ENCODE results near the gene LRP11. TPM values are rescaled to one million over a fixed set of nuclear protein-coding genes. Genes with fewer than 3 reads are reported as not detected.

The LRP11 gene
- total and polyA plus RNA-seq, 2 experiments from 2014 or later, result 33.6 to 35.4 TPM

- Histone ChIP-seq H4K20me1 (ENCODE audit: insufficient read depth, poor library complexity, severe bottlenecking) (no peaks in the 10 kb centered on the region), H3K4me2 (no peak overlapping the region), H3K27me3 (no peaks in the 10 kb centered on the region), H3K4me3 (no peak overlapping the region), H2AFZ (no peak overlapping the region), H3K9me3 (ENCODE audit: low read depth) (no peaks in the 10 kb centered on the region), H3K79me2 (no peaks in the 10 kb centered on the region), H3K9me2 (replicated peaks; ENCODE audit: insufficient read depth) (no peaks in the 10 kb centered on the region), H3K27ac (no peak overlapping the region), H3K36me3 (replicated peaks; ENCODE audit: insufficient read depth, low read depth) (no peaks in the 10 kb centered on the region), H3K4me1 (ENCODE audit: insufficient read depth) (no peaks in the 10 kb centered on the region)
- TF ChIP-seq CTCF (IDR thresholded peaks at IDR 0.05; ENCODE audit: poor library complexity) (peak; percentile 97), EZH2 (IDR thresholded peaks at IDR 0.05; ENCODE audit: borderline replicate concordance) (no peak), EZH2phosphoT487 (IDR thresholded peaks at IDR 0.05; ENCODE audit: low read depth, severe bottlenecking, unreplicated experiment) (no peak)
- peak; percentile 68 for DNase-seq (ENCODE audit: low spot score)
- 52% methylated on average over 5 of the region's 5 CpGs for WGBS (ENCODE audit: low lambda C conversion rate, missing lambda C conversion rate)
Measured at GRCh38 chr6:149834513-149835481, 29.4 kb downstream of the LRP11 start.

- no peak for DNase-seq (ENCODE audit: low spot score)
- Histone ChIP-seq H3K9me3 (ENCODE audit: low read depth) (no peaks in the 10 kb centered on the region), H3K27me3 (no peaks in the 10 kb centered on the region), H4K20me1 (ENCODE audit: insufficient read depth, poor library complexity, severe bottlenecking) (no peaks in the 10 kb centered on the region), H3K4me2 (no peak overlapping the region), H3K9me2 (replicated peaks; ENCODE audit: insufficient read depth) (no peaks in the 10 kb centered on the region), H3K27ac (no peak overlapping the region), H2AFZ (no peak overlapping the region), H3K36me3 (replicated peaks; ENCODE audit: insufficient read depth, low read depth) (no peaks in the 10 kb centered on the region), H3K79me2 (no peaks in the 10 kb centered on the region), H3K4me3 (no peak overlapping the region), H3K4me1 (ENCODE audit: insufficient read depth) (no peaks in the 10 kb centered on the region)
- WGBS (ENCODE audit: low lambda C conversion rate, missing lambda C conversion rate), result 94% methylated on average over 3 of the region's 3 CpGs
- no peak for TF ChIP-seq CTCF (IDR thresholded peaks at IDR 0.05; ENCODE audit: poor library complexity)
Measured at GRCh38 chr6:149833651-149834050, 30.5 kb downstream of the LRP11 start.

- Histone ChIP-seq H3K79me2 (no peaks in the 10 kb centered on the region), H3K4me1 (ENCODE audit: insufficient read depth) (no peaks in the 10 kb centered on the region), H3K36me3 (replicated peaks; ENCODE audit: insufficient read depth, low read depth) (no peaks in the 10 kb centered on the region), H2AFZ (no peak overlapping the region), H3K9me2 (replicated peaks; ENCODE audit: insufficient read depth) (no peaks in the 10 kb centered on the region), H3K27ac (no peak overlapping the region), H3K27me3 (no peaks in the 10 kb centered on the region), H3K9me3 (ENCODE audit: low read depth) (no peaks in the 10 kb centered on the region), H4K20me1 (ENCODE audit: insufficient read depth, poor library complexity, severe bottlenecking) (no peaks in the 10 kb centered on the region), H3K4me2 (no peak overlapping the region), H3K4me3 (no peak overlapping the region)
- DNase-seq (ENCODE audit: low spot score), result no peak
- WGBS (ENCODE audit: low lambda C conversion rate, missing lambda C conversion rate), result 58% methylated on average over 6 of the region's 6 CpGs
- TF ChIP-seq CTCF (IDR thresholded peaks at IDR 0.05; ENCODE audit: poor library complexity) (no peak), EZH2 (IDR thresholded peaks at IDR 0.05; ENCODE audit: borderline replicate concordance) (no peak), EZH2phosphoT487 (IDR thresholded peaks at IDR 0.05; ENCODE audit: low read depth, severe bottlenecking, unreplicated experiment) (no peak)
Measured at GRCh38 chr6:149831308-149831820, 32.8 kb downstream of the LRP11 start.

All from hepatocyte (in vitro differentiated cells).